ENCODE data around the gene DIP2B. TPM values are rescaled to one million over a fixed set of nuclear protein-coding genes. Genes with fewer than 3 reads are reported as not detected.

Gene DIP2B
- total RNA-seq, 4 donors from 2014 or later: 68.6 to 97.2 (median 73.7) TPM

GRCh38 chr12:50751948-50752721 is 247.3 kb downstream of the DIP2B start:
- Histone ChIP-seq H3K4me3 (no peak overlapping the region), H3K27me3 (no peaks in the 10 kb centered on the region), H3K27ac (no peak overlapping the region), H3K36me3 (peaks cover 9% of the 10 kb centered on the region), H3K9me3 (no peaks in the 10 kb centered on the region), H3K4me1 (no peaks in the 10 kb centered on the region)
- TF ChIP-seq POLR2AphosphoS5 (IDR thresholded peaks at IDR 0.05) (no peak), POLR2A (IDR thresholded peaks at IDR 0.05) (no peak), CTCF (IDR thresholded peaks at IDR 0.05) (no peak), EP300 (IDR thresholded peaks at IDR 0.05) (no peak)
- whole genome bisulfite sequencing: 87% methylated on average over 6 of the region's 6 CpGs
- no peak for DNase-seq (ENCODE audit: low spot score in 2 of 2)

GRCh38 chr12:50753232-50753769 is 248.5 kb downstream of the DIP2B start:
- WGBS: 79% methylated on average over 5 of the region's 5 CpGs
- Histone ChIP-seq H3K9me3 (no peaks in the 10 kb centered on the region), H3K36me3 (no peaks in the 10 kb centered on the region), H3K27me3 (no peaks in the 10 kb centered on the region), H3K27ac (no peak overlapping the region), H3K4me3 (no peak overlapping the region), H3K4me1 (no peaks in the 10 kb centered on the region)
- no peak for DNase-seq (ENCODE audit: low spot score in 2 of 2)
- TF ChIP-seq CTCF (IDR thresholded peaks at IDR 0.05): no peak
- TF ChIP-seq POLR2AphosphoS5 (IDR thresholded peaks at IDR 0.05): no peak
- TF ChIP-seq EP300 (IDR thresholded peaks at IDR 0.05): no peak
- no peak for TF ChIP-seq POLR2A (IDR thresholded peaks at IDR 0.05)

GRCh38 chr12:50763639-50764285 is 259.0 kb downstream of the DIP2B start, which contains the start of gene ATF1:
Gene ATF1, plus strand, starts transcription at chr12:50764101. Its CDS starts 16,045 bp downstream, at chr12:50780146.
- H3K9me3 ChIP-seq: no peaks in the 10 kb centered on the region
- no peaks in the 10 kb centered on the region for H3K27me3 ChIP-seq
- peak within 1 kb of the TSS; percentile 99 for H3K27ac ChIP-seq
- WGBS: 0% methylated on average over 18 of the region's 51 CpGs
- peak in 1 of 2 donors; percentile 70 for TF ChIP-seq POLR2A (IDR thresholded peaks at IDR 0.05)
- peak; percentile 71 to 96 (median 91) for TF ChIP-seq POLR2AphosphoS5 (IDR thresholded peaks at IDR 0.05)
- no peak for TF ChIP-seq EP300 (IDR thresholded peaks at IDR 0.05)
- no peak for TF ChIP-seq CTCF (IDR thresholded peaks at IDR 0.05)
- peaks cover 43% of the 10 kb centered on the region for H3K4me1 ChIP-seq
- DNase-seq (ENCODE audit: low spot score in 2 of 2): peak; percentile 94 to 95
- no peaks in the 10 kb centered on the region for H3K36me3 ChIP-seq
- H3K4me3 ChIP-seq: peak within 1 kb of the TSS; percentile 92

GRCh38 chr12:50764286-50765094 is 259.7 kb downstream of the DIP2B start:
- DNase-seq (ENCODE audit: low spot score in 2 of 2): peak; percentile 77 to 81
- TF ChIP-seq POLR2A (IDR thresholded peaks at IDR 0.05) (no peak), CTCF (IDR thresholded peaks at IDR 0.05) (no peak), POLR2AphosphoS5 (IDR thresholded peaks at IDR 0.05) (no peak), EP300 (IDR thresholded peaks at IDR 0.05) (no peak)
- peaks cover 46% of the 10 kb centered on the region for H3K4me1 ChIP-seq

More at GRCh38 chr12:50764286-50765094, 259.7 kb downstream of the DIP2B start:
- H3K4me3 ChIP-seq: peak overlapping the region; percentile 92
- H3K27me3 ChIP-seq: no peaks in the 10 kb centered on the region
- WGBS: 0% methylated on average over 17 of the region's 91 CpGs
- H3K9me3 ChIP-seq: no peaks in the 10 kb centered on the region
- H3K27ac ChIP-seq: peak overlapping the region; percentile 99
- H3K36me3 ChIP-seq: no peaks in the 10 kb centered on the region

Data from suprapubic skin (tissue), 4 donors.